Ishikawa (cell line): ENCODE measurements around the gene TMEM221.

Source experiments
- CEBPB ChIP-seq: IDR thresholded peaks from 2 replicates; pipeline ENCODE4 v1.6.1; 2012
- CREB1 ChIP-seq: IDR thresholded peaks from 2 replicates; pipeline ENCODE4 v1.6.1; 2012; ENCODE audit warnings: low read depth
- EGR1 ChIP-seq: IDR thresholded peaks from 2 replicates; pipeline ENCODE4 v1.6.1; 2012
- EP300 ChIP-seq: IDR thresholded peaks from 2 replicates; pipeline ENCODE4 v1.6.1; 2012; ENCODE audit warnings: borderline replicate concordance
- FOXM1 ChIP-seq: IDR thresholded peaks from 2 replicates; pipeline ENCODE4 v1.6.1; 2012; ENCODE audit warnings: low read depth, borderline replicate concordance
- MAX ChIP-seq: IDR thresholded peaks from 2 replicates; pipeline ENCODE4 v1.6.1; 2012
- NFIC ChIP-seq: IDR thresholded peaks from 2 replicates; pipeline ENCODE4 v1.6.1; 2012
- RAD21 ChIP-seq: IDR thresholded peaks from 2 replicates; pipeline ENCODE4 v1.6.1; 2012; ENCODE audit warnings: low read depth
- REST ChIP-seq: IDR thresholded peaks from 2 replicates; pipeline ENCODE4 v1.6.1; 2012; ENCODE audit warnings: low read depth, mild to moderate bottlenecking
- TAF1 ChIP-seq: IDR thresholded peaks from 2 replicates; pipeline ENCODE4 v1.6.1; 2012; ENCODE audit warnings: low read depth, mild to moderate bottlenecking
- TEAD4 ChIP-seq: IDR thresholded peaks from 2 replicates; pipeline ENCODE4 v1.6.1; 2012
- USF1 ChIP-seq: IDR thresholded peaks from 2 replicates; pipeline ENCODE4 v1.6.1; 2012
- YY1 ChIP-seq: IDR thresholded peaks from 2 replicates; pipeline ENCODE4 v1.6.1; 2012; ENCODE audit warnings: low read depth
- ZBTB7A ChIP-seq: IDR thresholded peaks from 2 replicates; pipeline ENCODE4 v1.6.1; 2012; ENCODE audit warnings: low read depth

- TF ChIP-seq RAD21 (no peak), EGR1 (no peak), REST (no peak), FOXM1 (no peak), USF1 (no peak), ZBTB7A (no peak), CEBPB (no peak), CREB1 (no peak), NFIC (no peak), EP300 (no peak), TAF1 (no peak), TEAD4 (no peak), MAX (no peak), YY1 (no peak)
Observed at GRCh38 chr19:17457616-17458015, 9.1 kb upstream of the TMEM221 start.
